HEK293 (cell line): Measurements from ENCODE around the gene HAT1.

ENCODE experiments used
- CTCF ChIA-PET: fragments of 350-600 bp; formaldehyde crosslinking; extraction: SDS; loops from one replicate; lab custom pipeline; 2021; ENCODE audit warnings: antibody characterized with exemption; lab: Yijun Ruan, JAX
- POLR2A ChIA-PET: fragments of 300-600 bp; formaldehyde crosslinking; extraction: SDS; loops from one replicate; lab custom pipeline; 2020; ENCODE audit warnings: antibody characterized with exemption, inconsistent platforms; lab: Yijun Ruan, JAX
- H3K27ac ChIP-seq: fragments of 200-500 bp; sonication (Bioruptor generic); 2 replicates; pipeline ENCODE4 v1.5.1; 2014; ENCODE audit warnings: low read depth, low read length, control low read depth, inconsistent platforms; ENCODE audit errors: extremely low read depth
- H3K36me3 ChIP-seq, 2 experiments: fragments of 200-500 bp in 1 of 2; sonication (Bioruptor generic) in 1 of 2; 1 replicate in 1 of 2; 2 replicates in 1 of 2; pipeline ENCODE4 v1.5.1; 2014 to 2017; ENCODE audit warnings: inconsistent platforms in 2 of 2, low read length in 2 of 2; ENCODE audit not compliant: control insufficient read depth in 2 of 2, insufficient read depth in 1 of 2
- H3K4me1 ChIP-seq: fragments of 200-500 bp; sonication (Bioruptor generic); 2 replicates; pipeline ENCODE4 v1.5.1; 2014; ENCODE audit warnings: mild to moderate bottlenecking, low read length, inconsistent platforms; ENCODE audit not compliant: control insufficient read depth, insufficient read depth
- H3K4me3 ChIP-seq: 2 replicates; pipeline ENCODE4 v1.5.1; 2011; ENCODE audit warnings: low read depth, mild to moderate bottlenecking, control low read depth, low read length, moderate library complexity
- H3K9me3 ChIP-seq: fragments of 200-500 bp; sonication (Bioruptor generic); 2 replicates; pipeline ENCODE4 v1.5.1; 2014; ENCODE audit warnings: low read depth, low read length, inconsistent platforms; ENCODE audit not compliant: control insufficient read depth, insufficient read depth
- GFI1B ChIP-seq: fragments of 450-650 bp; formaldehyde crosslinking; IDR thresholded peaks from 2 replicates; pipeline ENCODE4 v1.5.1; 2016; ENCODE audit warnings: missing biosample characterization, missing genetic modification characterization
- IKZF3 ChIP-seq: fragments of 450-650 bp; IDR thresholded peaks from 2 replicates; pipeline ENCODE4 v1.5.0; 2018; ENCODE audit warnings: missing biosample characterization, mild to moderate bottlenecking, missing genetic modification characterization, moderate library complexity
- OSR2 ChIP-seq: fragments of 450-650 bp; formaldehyde crosslinking; IDR thresholded peaks from 2 replicates; pipeline ENCODE4 v1.5.1; 2016; ENCODE audit warnings: missing biosample characterization, missing genetic modification characterization
- SCRT2 ChIP-seq: fragments of 450-650 bp; formaldehyde crosslinking; IDR thresholded peaks from 2 replicates; pipeline ENCODE4 v1.5.1; 2016; ENCODE audit warnings: missing biosample characterization, missing genetic modification characterization
- YY2 ChIP-seq: fragments of 450-650 bp; formaldehyde crosslinking; IDR thresholded peaks from 2 replicates; pipeline ENCODE4 v1.5.1; 2016; ENCODE audit warnings: missing biosample characterization, missing genetic modification characterization
- ZBTB1 ChIP-seq: fragments of 450-650 bp; formaldehyde crosslinking; IDR thresholded peaks from 2 replicates; pipeline ENCODE4 v1.5.1; 2016; ENCODE audit warnings: missing biosample characterization, missing genetic modification characterization
- ZBTB20 ChIP-seq: fragments of 450-650 bp; formaldehyde crosslinking; IDR thresholded peaks from 2 replicates; pipeline ENCODE4 v1.5.1; 2016; ENCODE audit warnings: missing biosample characterization, missing genetic modification characterization
- ZBTB8A ChIP-seq: fragments of 450-650 bp; formaldehyde crosslinking; IDR thresholded peaks from 2 replicates; pipeline ENCODE4 v1.5.1; 2016; ENCODE audit warnings: missing biosample characterization, missing genetic modification characterization
- ZNF138 ChIP-seq: fragments of 450-650 bp; formaldehyde crosslinking; IDR thresholded peaks from 2 replicates; pipeline ENCODE4 v1.5.1; 2016; ENCODE audit warnings: missing biosample characterization, missing genetic modification characterization, borderline replicate concordance
- ZNF274 ChIP-seq, 2 experiments: fragments of 200-500 bp in 1 of 2; fragments of 450-650 bp in 1 of 2; sonication (Bioruptor generic) in 1 of 2; formaldehyde crosslinking in 1 of 2; IDR thresholded peaks; 2 replicates each; pipeline versions ENCODE4 v1.5.1 to v1.6.1; 2014 to 2016; ENCODE audit warnings: borderline replicate concordance in 1 of 2, inconsistent platforms in 1 of 2, low read length in 1 of 2, missing biosample characterization in 1 of 2, missing genetic modification characterization in 1 of 2
- ZNF302 ChIP-seq: fragments of 450-650 bp; formaldehyde crosslinking; IDR thresholded peaks from 2 replicates; pipeline ENCODE4 v1.5.1; 2016; ENCODE audit warnings: missing biosample characterization, missing genetic modification characterization, low read depth
- ZNF335 ChIP-seq: fragments of 450-650 bp; formaldehyde crosslinking; conservative IDR thresholded peaks from 2 replicates; pipeline ENCODE4 v1.5.1; 2016; ENCODE audit warnings: missing biosample characterization, missing genetic modification characterization
- ZNF366 ChIP-seq: fragments of 450-650 bp; formaldehyde crosslinking; conservative IDR thresholded peaks from 2 replicates; pipeline ENCODE4 v1.5.1; 2016; ENCODE audit warnings: missing biosample characterization, missing genetic modification characterization
- ZNF513 ChIP-seq: fragments of 450-650 bp; IDR thresholded peaks from 2 replicates; pipeline ENCODE4 v1.5.1; 2018; ENCODE audit warnings: missing biosample characterization, missing genetic modification characterization
- ZNF596 ChIP-seq: fragments of 450-650 bp; IDR thresholded peaks from 2 replicates; pipeline ENCODE4 v1.5.0; 2018; ENCODE audit warnings: missing biosample characterization, mild to moderate bottlenecking, missing genetic modification characterization, moderate library complexity
- ZNF768 ChIP-seq: fragments of 450-650 bp; formaldehyde crosslinking; IDR thresholded peaks from 2 replicates; pipeline ENCODE4 v1.5.1; 2018; ENCODE audit warnings: missing biosample characterization, mild to moderate bottlenecking, missing genetic modification characterization
- ZSCAN30 ChIP-seq: fragments of 450-650 bp; IDR thresholded peaks from 2 replicates; pipeline ENCODE4 v1.5.1; 2018; ENCODE audit warnings: missing biosample characterization, mild to moderate bottlenecking, missing genetic modification characterization, moderate library complexity
- TF ChIP-seq, protein P1 (sequence below): fragments of 450-650 bp; formaldehyde crosslinking; IDR thresholded peaks from 2 replicates; pipeline ENCODE4 v1.5.1; 2016; ENCODE audit warnings: missing biosample characterization, missing genetic modification characterization

HAT1 gene

GRCh38 chr2:172021074-172021931, 99.0 kb downstream of the HAT1 start (continued):
- TF ChIP-seq ZNF513 (tag by site-specific recombination) (peak; percentile 60), ZNF274 (IDR thresholded peaks at IDR 0.05; ENCODE audit: low read length) (no peak), ZNF274 (tag by site-specific recombination; IDR thresholded peaks at IDR 0.05; ENCODE audit: borderline replicate concordance) (no peak), ZNF596 (no peak), YY2 (tag by site-specific recombination) (no peak), ZNF302 (tag by site-specific recombination) (no peak), GFI1B (tag by site-specific recombination) (no peak), ZSCAN30 (tag by site-specific recombination) (no peak), ZBTB1 (tag by site-specific recombination) (no peak)

DNA sequence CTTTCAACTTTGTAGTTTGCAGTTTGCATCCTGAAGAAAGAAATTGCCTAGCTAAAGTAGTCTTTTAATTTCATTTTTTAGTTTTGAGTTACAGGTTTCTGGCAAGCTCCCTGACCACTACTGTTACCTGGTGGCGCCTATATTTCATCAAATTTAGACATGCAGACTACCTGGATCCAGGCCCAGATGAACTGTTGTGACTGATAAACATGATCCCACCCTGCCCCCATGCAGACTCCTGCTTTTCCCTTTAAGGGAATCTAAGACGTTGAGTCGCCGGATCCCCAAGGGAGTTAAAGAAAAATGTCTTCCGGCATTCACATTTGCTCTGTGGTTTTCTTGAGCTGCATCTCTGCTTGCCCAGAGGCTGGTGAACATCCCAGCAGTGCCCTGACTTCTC, 99.7 kb downstream of the HAT1 start:
- POLR2A ChIA-PET: interaction anchor here (0.6 to 3.1 kb wide), 7 partner anchors 15 to 80 kb away, joined by 3 to 21 read pairs (median 8); partner anchors contain the start of genes DLX1 and DLX2
- H3K4me3 ChIP-seq: peak overlapping the region; percentile 11
- TF ChIP-seq ZNF335 (tag by site-specific recombination) (peak; percentile 11; the same call in 1 of the 2 replicates), ZBTB20 (tag by site-specific recombination) (no peak), OSR2 (tag by site-specific recombination) (peak; percentile 14; the same call in 1 of the 2 replicates), ZNF366 (0 out of 2 replicates have a peak, but pooled peaks have one; percentile 12), IKZF3 (tag by site-specific recombination) (peak; percentile 67), ZNF768 (tag by site-specific recombination) (0 out of 2 replicates have a peak, but pooled peaks have one; percentile 26)
- TF ChIP-seq, protein P1, sequence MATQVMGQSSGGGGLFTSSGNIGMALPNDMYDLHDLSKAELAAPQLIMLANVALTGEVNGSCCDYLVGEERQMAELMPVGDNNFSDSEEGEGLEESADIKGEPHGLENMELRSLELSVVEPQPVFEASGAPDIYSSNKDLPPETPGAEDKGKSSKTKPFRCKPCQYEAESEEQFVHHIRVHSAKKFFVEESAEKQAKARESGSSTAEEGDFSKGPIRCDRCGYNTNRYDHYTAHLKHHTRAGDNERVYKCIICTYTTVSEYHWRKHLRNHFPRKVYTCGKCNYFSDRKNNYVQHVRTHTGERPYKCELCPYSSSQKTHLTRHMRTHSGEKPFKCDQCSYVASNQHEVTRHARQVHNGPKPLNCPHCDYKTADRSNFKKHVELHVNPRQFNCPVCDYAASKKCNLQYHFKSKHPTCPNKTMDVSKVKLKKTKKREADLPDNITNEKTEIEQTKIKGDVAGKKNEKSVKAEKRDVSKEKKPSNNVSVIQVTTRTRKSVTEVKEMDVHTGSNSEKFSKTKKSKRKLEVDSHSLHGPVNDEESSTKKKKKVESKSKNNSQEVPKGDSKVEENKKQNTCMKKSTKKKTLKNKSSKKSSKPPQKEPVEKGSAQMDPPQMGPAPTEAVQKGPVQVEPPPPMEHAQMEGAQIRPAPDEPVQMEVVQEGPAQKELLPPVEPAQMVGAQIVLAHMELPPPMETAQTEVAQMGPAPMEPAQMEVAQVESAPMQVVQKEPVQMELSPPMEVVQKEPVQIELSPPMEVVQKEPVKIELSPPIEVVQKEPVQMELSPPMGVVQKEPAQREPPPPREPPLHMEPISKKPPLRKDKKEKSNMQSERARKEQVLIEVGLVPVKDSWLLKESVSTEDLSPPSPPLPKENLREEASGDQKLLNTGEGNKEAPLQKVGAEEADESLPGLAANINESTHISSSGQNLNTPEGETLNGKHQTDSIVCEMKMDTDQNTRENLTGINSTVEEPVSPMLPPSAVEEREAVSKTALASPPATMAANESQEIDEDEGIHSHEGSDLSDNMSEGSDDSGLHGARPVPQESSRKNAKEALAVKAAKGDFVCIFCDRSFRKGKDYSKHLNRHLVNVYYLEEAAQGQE (tag by site-specific recombination): no peak
- no peaks in the 10 kb centered on the region for H3K9me3 ChIP-seq
- H3K36me3 ChIP-seq: no peaks in the 10 kb centered on the region
- CTCF ChIA-PET: interaction anchor here (0.6 to 1.3 kb wide), 3 partner anchors 16 to 1206 kb away, joined by 3 to 4 read pairs (median 4); no protein-coding TSS in a partner anchor
- peaks cover 14% of the 10 kb centered on the region for H3K4me1 ChIP-seq
- H3K27ac ChIP-seq: peak overlapping the region; percentile 81

GRCh38 chr2:172031536-172031935, 109.3 kb downstream of the HAT1 start:
- no peak for TF ChIP-seq ZBTB8A (tag by site-specific recombination)
- no peak for TF ChIP-seq ZNF138 (tag by site-specific recombination)
- 0 out of 2 replicates have a peak, but pooled peaks have one; percentile 13 for TF ChIP-seq SCRT2 (tag by site-specific recombination)
- Histone ChIP-seq H3K36me3 (no peaks in the 10 kb centered on the region), H3K4me3 (no peak overlapping the region), H3K4me1 (peaks cover 3% of the 10 kb centered on the region; the same call in 1 of the 2 replicates), H3K27ac (no peak overlapping the region), H3K9me3 (no peaks in the 10 kb centered on the region)
- ChIA-PET POLR2A (no interaction called here), CTCF (no interaction called here)
